Renal cortex interstitium (tissue), 11 donors: Measurements from ENCODE around the gene TBC1D22A. TPM values are rescaled to one million over a fixed set of nuclear protein-coding genes. Genes with fewer than 3 reads are reported as not detected.

ENCODE experiments used
- DNase-seq, 11 donors: peaks; one replicate each; pipeline ENCODE4 v3.0.0-alpha.2; 2013; ENCODE audit warnings: low read depth in 9 of 11, low spot score in 4 of 11; ENCODE audit errors: extremely low read depth in 1 of 11
- polyA plus RNA-seq, 3 donors: library from polyadenylated mRNA; unstranded; fragments of 120-200 nt; gene quantifications; one replicate each; pipeline ENCODE4 v1.2.1, GENCODE V29; 2013; ENCODE audit not compliant: insufficient read length in 3 of 3

Gene TBC1D22A
- polyA plus RNA-seq, 3 donors = 16.1 to 19.0 (median 19.0) TPM

DNA sequence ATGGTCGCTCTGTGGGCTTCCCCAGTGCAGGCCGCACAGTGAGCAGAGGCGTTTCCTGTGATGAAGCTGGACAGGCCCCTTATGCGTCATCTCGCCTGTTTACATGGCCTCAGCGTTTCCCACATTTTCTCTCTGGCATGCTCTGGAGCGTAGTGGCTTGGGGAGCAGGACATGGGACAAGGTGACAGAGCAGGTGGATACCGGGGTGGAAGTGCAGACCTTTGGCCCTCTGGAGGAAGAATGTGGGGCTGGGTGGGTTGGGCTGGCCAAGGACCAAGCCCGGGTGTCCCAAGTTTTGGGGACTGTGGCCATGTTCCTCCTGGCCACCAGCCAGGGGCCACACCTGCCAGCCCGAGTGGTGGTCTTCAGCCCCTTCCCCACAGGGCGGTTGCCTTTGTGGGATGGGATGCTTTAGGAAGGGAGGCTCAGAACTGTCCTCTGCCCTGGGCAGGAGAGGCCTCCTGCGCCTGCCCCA lies 446.6 kb downstream of the TBC1D22A start:
- DNase-seq = no peak

DNA sequence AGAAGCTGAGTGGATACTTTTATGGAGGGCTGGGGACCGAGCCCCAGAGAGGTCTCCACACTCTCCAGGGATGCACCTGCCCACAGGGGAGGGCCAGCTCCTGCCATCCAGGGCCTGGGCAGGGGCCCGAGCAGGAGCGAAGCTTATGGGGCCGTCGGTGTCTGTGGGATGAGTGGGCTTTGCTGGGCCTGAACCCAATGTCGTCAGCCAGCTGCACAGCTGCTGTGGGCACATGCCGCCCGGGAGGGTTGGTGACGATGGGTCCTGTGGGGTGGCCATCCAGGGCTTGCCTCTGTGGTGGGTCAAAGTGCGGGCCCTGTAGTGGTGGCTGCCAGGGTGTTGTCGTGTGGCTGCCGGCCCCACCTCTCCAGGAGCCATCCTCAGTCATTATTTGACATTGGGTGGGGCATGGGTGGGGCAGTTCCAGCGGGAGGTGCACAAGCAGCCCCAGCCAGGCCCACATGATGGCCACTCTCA lies 447.1 kb downstream of the TBC1D22A start:
- no peak for DNase-seq

DNA sequence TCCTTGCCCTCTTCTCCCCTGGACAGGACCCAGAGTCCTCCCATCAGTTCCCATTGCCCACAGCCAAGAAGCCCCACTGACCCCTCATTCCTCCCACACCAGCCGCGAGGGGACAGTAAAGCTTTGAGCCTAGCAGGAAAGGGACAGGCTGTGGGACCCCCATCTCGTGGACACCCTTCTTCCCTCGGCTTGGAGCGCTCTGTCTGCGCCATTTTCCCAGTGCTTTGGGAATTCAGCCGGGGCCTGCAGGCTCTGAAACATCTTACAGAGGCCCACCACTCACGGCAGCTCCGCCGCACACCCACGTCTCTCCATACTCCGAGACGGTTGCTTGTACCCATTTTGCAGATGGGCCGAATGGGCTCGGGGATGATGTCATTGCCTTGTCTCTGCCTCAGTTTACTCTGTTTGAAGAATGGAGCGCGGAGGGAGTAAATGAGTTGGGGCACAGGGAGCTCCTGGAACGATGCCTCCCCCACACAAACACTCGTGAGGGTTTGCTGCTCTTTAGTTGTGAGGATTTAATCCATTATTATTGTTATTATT lies 447.7 kb downstream of the TBC1D22A start:
- no peak for DNase-seq

DNA sequence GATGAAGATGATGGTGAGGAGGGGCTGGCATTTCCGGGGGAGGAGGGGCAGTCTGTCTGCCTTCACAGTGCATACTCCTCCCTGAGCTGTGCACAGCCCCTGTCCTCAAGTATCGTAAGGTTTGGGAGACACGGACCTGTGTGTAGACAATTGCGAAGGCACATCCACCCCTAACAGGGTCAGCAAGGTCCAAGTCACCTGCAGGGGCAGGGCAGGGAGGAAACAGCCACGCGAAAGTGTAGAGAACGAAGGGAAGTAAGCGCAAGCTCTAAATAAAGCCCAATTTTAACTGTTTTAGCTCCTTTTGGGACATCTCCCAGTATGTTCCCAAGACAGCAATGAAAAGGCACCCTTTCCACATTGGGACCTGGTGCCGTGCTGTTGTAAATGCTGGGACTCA lies 448.2 kb downstream of the TBC1D22A start:
- DNase-seq = no peak

DNA sequence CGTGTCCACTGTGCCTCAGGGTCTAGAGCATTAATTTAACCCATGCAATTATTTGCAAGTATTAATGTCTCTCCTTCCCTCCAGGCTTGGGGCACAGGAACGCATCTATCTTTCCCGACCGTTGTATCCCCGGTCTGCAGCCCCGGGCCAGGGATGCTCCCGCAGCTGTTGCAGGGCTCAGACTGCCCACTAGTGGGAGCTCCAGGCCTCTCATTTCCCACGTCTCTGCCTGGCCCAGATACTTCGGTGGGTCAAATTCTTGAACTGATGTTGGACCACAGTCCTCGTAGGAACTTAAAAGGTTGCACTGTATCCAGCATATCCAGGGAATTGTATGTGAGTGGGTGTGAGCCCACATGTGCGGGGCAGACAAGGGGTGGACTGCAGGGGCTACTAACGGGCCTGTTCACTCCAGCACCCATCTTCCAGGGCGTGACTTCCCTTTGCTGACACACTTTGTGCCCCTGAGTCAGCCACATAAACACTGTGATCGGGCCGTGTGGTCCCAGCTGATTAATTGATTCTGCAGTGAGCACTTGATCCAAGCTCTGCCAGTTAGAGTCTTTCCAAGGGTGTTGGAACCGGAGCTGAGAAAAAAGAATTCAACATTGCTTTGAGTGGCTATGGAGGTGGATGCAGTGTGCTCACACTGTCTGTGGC lies 451.3 kb downstream of the TBC1D22A start:
- DNase-seq = no peak

DNA sequence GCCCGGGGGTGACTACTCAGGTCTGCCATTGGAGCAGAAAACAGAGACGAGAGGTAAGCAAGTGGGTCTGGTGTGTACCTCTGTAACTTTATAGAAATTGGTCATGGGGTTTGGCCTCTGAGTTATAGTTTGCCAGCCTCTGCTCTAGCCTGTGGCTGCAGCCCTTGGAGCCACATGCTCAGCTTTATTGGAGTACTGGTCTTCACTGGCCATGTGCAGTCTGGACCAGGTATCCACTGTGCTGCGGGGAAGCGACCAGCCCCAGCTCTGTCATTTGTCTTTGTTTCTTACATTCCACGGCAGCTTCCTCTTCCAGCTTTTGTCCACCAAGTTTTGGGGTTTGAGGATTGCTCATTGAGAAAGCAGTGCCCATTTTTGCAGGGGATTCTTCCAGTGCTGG lies 453.4 kb downstream of the TBC1D22A start:
- DNase-seq = no peak

DNA sequence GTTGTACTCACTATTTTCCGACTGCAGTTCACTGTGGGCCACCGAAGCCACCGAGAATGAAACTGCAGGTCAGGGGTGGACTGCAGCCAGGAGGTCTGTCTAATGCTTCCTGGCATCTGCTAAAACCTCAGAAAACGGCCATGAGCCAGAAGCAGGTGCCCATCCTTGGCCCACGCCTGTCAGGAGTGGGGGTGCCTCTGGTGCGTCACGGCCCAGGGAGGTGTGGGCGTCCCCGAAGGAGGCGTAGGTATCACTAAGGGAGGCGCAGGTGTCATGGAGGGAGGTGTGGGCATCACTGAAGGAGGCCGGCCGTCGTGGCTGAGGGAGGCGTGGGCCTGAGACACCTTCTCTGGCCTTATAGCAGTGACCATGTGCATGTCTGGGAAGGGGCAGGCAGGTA lies 456.2 kb downstream of the TBC1D22A start:
- no peak for DNase-seq

DNA sequence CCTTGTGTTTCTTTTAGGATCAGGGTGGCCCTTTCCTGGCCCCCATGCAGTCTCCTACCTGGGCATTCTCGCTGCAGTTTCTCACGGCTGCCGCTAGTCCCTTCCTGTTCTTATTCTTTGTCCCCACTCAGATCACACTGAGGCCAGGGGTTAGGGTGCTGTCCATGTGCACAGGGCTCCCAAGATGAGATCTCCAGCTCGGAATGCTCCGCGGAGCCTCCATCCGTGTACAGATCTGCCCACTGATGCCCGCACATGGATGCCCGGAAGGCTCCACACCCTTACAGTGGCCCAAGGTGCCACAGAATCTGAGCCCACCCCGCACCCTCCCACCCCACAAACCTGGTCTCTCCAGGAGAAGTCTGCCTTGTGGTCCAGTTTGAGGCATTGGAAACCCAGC lies 457.3 kb downstream of the TBC1D22A start:
- DNase-seq = no peak

DNA sequence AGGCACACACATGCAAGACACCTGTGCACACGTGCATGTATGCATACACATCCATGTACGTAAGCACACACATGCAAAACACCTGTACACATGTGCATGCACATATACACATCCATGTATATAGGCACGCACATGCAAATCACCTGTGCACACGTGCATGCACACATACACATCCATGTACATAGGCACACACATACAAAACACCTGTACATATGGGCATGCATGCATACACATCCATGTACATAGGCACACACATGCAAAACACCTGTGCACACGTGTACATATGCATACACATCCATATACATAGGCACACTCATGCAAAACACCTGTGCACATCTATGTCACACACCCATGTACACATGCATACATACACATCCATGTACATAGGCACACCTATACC lies 458.3 kb downstream of the TBC1D22A start:
- DNase-seq = no peak

DNA sequence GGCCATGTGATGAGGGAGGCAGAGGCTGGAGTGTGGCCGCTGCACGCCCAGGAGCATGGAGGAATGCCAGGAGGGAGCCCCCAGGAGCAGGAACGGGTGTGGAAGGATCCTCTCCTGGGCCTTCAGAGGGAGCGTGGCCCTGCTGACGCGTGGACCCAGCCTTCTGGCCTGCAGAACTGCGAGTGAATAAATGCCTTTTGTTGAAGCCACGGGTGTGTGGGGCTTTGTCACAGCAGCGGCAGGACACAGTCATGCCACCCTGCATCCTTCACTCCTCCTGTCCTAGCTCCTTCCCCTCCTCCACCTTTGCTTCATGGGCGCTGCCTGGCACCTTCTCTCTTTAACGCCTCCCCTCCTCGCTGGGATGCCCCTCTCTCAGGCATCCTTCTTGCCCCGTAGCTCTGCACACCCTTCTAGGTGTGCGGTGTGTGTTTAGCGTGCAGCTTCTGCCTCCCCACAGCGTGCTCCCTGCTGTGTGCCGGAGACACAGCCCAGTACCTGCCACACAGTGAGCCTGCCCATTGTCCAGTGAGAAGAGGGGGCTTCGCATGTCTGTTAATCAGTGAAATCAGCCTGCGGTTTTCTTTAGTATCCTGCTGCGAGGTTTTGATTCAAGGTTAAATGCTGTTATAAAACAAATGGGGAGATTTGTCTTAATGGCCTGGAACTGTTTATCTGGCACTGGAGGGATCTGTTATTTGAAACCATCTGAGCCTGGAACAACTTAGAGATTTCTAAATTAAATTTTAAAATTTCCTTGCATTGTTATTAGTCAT lies 459.6 kb downstream of the TBC1D22A start:
- DNase-seq = peak in 1 of 11 donors; percentile 9

Other genes starting within 250 kb of the TBC1D22A start
- 10 to 100 TPM; 24.4 to 31.0 (median 26.7) TPM for gene CELSR1, start 225.0 kb upstream of the TBC1D22A start, polyA plus RNA-seq
- gene GRAMD4, start 142.3 kb upstream of the TBC1D22A start, polyA plus RNA-seq = 10 to 100 TPM; 18.9 to 21.5 (median 21.4) TPM
- gene CERK, start 24.4 kb upstream of the TBC1D22A start, polyA plus RNA-seq = 10 to 100 TPM; 47.2 to 56.6 (median 51.0) TPM